CD14-positive monocyte (primary cell): ENCODE measurements around the gene PITPNC1. TPM values are rescaled to one million over a fixed set of nuclear protein-coding genes. Genes with fewer than 3 reads are reported as not detected.

Experiments used
- DNase-seq, 3 donors: peaks; one replicate each; pipeline ENCODE4 v3.0.0-alpha.2; 2011 to 2022
- H2AFZ ChIP-seq: 2 replicates; pipeline ENCODE4 v1.6.0; 2012; ENCODE audit warnings: mild to moderate bottlenecking, low read depth, low read length, inconsistent platforms; ENCODE audit not compliant: insufficient read depth, poor library complexity, severe bottlenecking
- H3K27ac ChIP-seq, 2 donors: 1 replicate in 1 of 2; 2 replicates in 1 of 2; pipeline ENCODE4 v1.5.1; 2012 to 2013; ENCODE audit warnings: low read length in 2 of 2, control low read depth in 1 of 2, inconsistent platforms in 1 of 2, low read depth in 1 of 2, mild to moderate bottlenecking in 1 of 2
- H3K27me3 ChIP-seq, 2 donors: one replicate each; pipeline versions ENCODE4 v1.6.0 to v1.6.1; 2011 to 2013; ENCODE audit warnings: low read length in 2 of 2; ENCODE audit not compliant: control insufficient read depth in 2 of 2, insufficient read depth in 2 of 2
- H3K36me3 ChIP-seq, 2 donors: replicated peaks in 1 of 2; 1 replicate in 1 of 2; 2 replicates in 1 of 2; pipeline versions ENCODE4 v1.5.1 to v1.6.1; 2012 to 2013; ENCODE audit warnings: low read length in 2 of 2, control low read depth in 1 of 2, inconsistent platforms in 1 of 2, mild to moderate bottlenecking in 1 of 2; ENCODE audit not compliant: insufficient read depth in 2 of 2, control insufficient read depth in 1 of 2
- H3K4me1 ChIP-seq, 2 donors: 1 replicate in 1 of 2; 2 replicates in 1 of 2; pipeline versions ENCODE4 v1.5.1 to v1.6.1; 2012 to 2013; ENCODE audit warnings: low read length in 2 of 2, control low read depth in 1 of 2, inconsistent platforms in 1 of 2, mild to moderate bottlenecking in 1 of 2, moderate library complexity in 1 of 2; ENCODE audit not compliant: insufficient read depth in 2 of 2, control insufficient read depth in 1 of 2
- H3K4me2 ChIP-seq: replicated peaks from 2 replicates; pipeline ENCODE3; 2012; ENCODE audit warnings: low read length, moderate library complexity, mild to moderate bottlenecking; ENCODE audit not compliant: poor library complexity, severe bottlenecking; ENCODE audit errors: extremely low read depth
- H3K4me3 ChIP-seq, 3 experiments: fragments of 200-600 bp in 1 of 3; sonication (generic) in 1 of 3; replicated peaks in 1 of 3; 1 replicate in 2 of 3; 2 replicates in 1 of 3; pipeline ENCODE4 v1.5.1; 2011 to 2013; ENCODE audit warnings: low read length in 3 of 3, mild to moderate bottlenecking in 3 of 3, control low read depth in 2 of 3, low read depth in 2 of 3, inconsistent platforms in 1 of 3, moderate library complexity in 1 of 3
- H3K79me2 ChIP-seq: 2 replicates; pipeline ENCODE4 v1.6.0; 2012; ENCODE audit warnings: mild to moderate bottlenecking, control low read depth, inconsistent platforms, low read length, moderate library complexity; ENCODE audit not compliant: insufficient read depth
- H3K9ac ChIP-seq: 2 replicates; pipeline ENCODE4 v1.6.0; 2017; ENCODE audit warnings: low read length, mild to moderate bottlenecking; ENCODE audit not compliant: insufficient read depth, poor library complexity, severe bottlenecking
- H3K9me3 ChIP-seq, 2 donors: replicated peaks in 1 of 2; 1 replicate in 1 of 2; 2 replicates in 1 of 2; pipeline versions ENCODE4 v1.5.1 to v1.6.1; 2012 to 2013; ENCODE audit warnings: low read length in 2 of 2, control low read depth in 1 of 2; ENCODE audit not compliant: control insufficient read depth in 1 of 2, insufficient read depth in 1 of 2
- H4K20me1 ChIP-seq: 2 replicates; pipeline ENCODE4 v1.6.0; 2012; ENCODE audit warnings: mild to moderate bottlenecking, low read length, control low read depth, moderate library complexity; ENCODE audit not compliant: insufficient read depth
- H3K27ac Mint-ChIP-seq, 7 donors: one replicate each; pipeline ENCODE4 v1.8.0; 2020; ENCODE audit warnings: mild to moderate bottlenecking in 7 of 7, mixed read lengths in 7 of 7, moderate library complexity in 6 of 7, inconsistent platforms in 2 of 7
- H3K27me3 Mint-ChIP-seq, 3 donors: one replicate each; pipeline ENCODE4 v1.8.0; 2021 to 2022; ENCODE audit warnings: low read depth in 3 of 3, mild to moderate bottlenecking in 3 of 3, mixed read lengths in 3 of 3, moderate library complexity in 3 of 3, inconsistent platforms in 1 of 3
- H3K36me3 Mint-ChIP-seq, 2 donors: one replicate each; pipeline ENCODE4 v1.8.0; 2020; ENCODE audit warnings: mixed read lengths in 2 of 2, inconsistent platforms in 1 of 2, mild to moderate bottlenecking in 1 of 2
- H3K4me1 Mint-ChIP-seq: one replicate; pipeline ENCODE4 v1.8.0; 2020; ENCODE audit warnings: mild to moderate bottlenecking, mixed read lengths
- H3K4me3 Mint-ChIP-seq, 2 donors: one replicate each; pipeline ENCODE4 v1.8.0; 2020; ENCODE audit warnings: mild to moderate bottlenecking in 2 of 2, mixed read lengths in 2 of 2, moderate library complexity in 1 of 2
- H3K9me3 Mint-ChIP-seq, 7 donors: one replicate each; pipeline ENCODE4 v1.8.0; 2020 to 2022; ENCODE audit warnings: mixed read lengths in 7 of 7, mild to moderate bottlenecking in 6 of 7, moderate library complexity in 6 of 7, inconsistent platforms in 2 of 7
- CTCF ChIP-seq: fragments of 200-600 bp; IDR thresholded peaks from one replicate; pipeline ENCODE4 v1.8.0; 2022; ENCODE audit warnings: antibody characterized with exemption, mild to moderate bottlenecking
- WGBS: methylation state at CpG from one replicate; pipeline ENCODE4 v1.1.5; 2013; ENCODE audit warnings: missing lambda C conversion rate; ENCODE audit not compliant: insufficient coverage; 5-methylcytosine and 5-hydroxymethylcytosine counted together
- intact Hi-C, 2 donors: fragments of 100-400 bp; cut with micrococcal nuclease; formaldehyde crosslinking; loops; one replicate each; pipeline versions ENCODE4 v1.15.0 to v1.15.1; 2023
- polyA plus RNA-seq, 3 donors: library from polyadenylated mRNA; depleted of rRNA in 1 of 3; unstranded in 2 of 3; stranded (reverse) in 1 of 3; fragments of 300-500 nt in 2 of 3; fragments of >200 nt in 1 of 3; fragmentation: Illumina TruSeq in 2 of 3; gene quantifications; 1 replicate in 2 of 3; 2 replicates in 1 of 3; pipeline ENCODE4 v1.2.3, GENCODE V29; 2012 to 2021

The PITPNC1 gene
- polyA plus RNA-seq, 3 donors: 18.5 to 31.0 (median 21.7) TPM

GRCh38 chr17:67519801-67520251, 142.7 kb downstream of the PITPNC1 start:
- H3K27me3 Mint-ChIP-seq: peaks cover 0 to 1% (median 1%) of the 10 kb centered on the region in 3 donors
- H3K4me1 ChIP-seq: peaks cover 27 to 32% of the 10 kb centered on the region in 2 donors
- H3K27me3 ChIP-seq: no peaks in the 10 kb centered on the region
- peaks cover 13% of the 10 kb centered on the region for H3K79me2 ChIP-seq
- H3K4me3 ChIP-seq: peak overlapping the region in 1 of 3 experiments; percentile 71
- peak overlapping the region; percentile 71 for H3K4me2 ChIP-seq
- no peaks in the 10 kb centered on the region for H3K9me3 ChIP-seq
- H3K9ac ChIP-seq: no peak overlapping the region
- H2AFZ ChIP-seq: no peak overlapping the region
- DNase-seq: no peak
- TF ChIP-seq CTCF: no peak
- H3K4me3 Mint-ChIP-seq: peak overlapping the region; percentile 81 to 95
- H3K27ac Mint-ChIP-seq: no peak overlapping the region
- peaks cover 0 to 6% (median 0%) of the 10 kb centered on the region in 7 donors for H3K9me3 Mint-ChIP-seq
- H3K36me3 ChIP-seq: no peaks in the 10 kb centered on the region
- peaks cover 49% of the 10 kb centered on the region for H4K20me1 ChIP-seq
- peaks cover 4 to 8% of the 10 kb centered on the region in 2 donors for H3K36me3 Mint-ChIP-seq
- peaks cover 40% of the 10 kb centered on the region for H3K4me1 Mint-ChIP-seq
- intact Hi-C loops: no loop called here
- H3K27ac ChIP-seq: no peak overlapping the region
- 86% methylated on average over 5 of the region's 5 CpGs for WGBS

- Mint-ChIP-seq H3K4me3 (peak overlapping the region; percentile 81 to 95), H3K9me3 (peaks cover 0 to 6% (median 0%) of the 10 kb centered on the region in 7 donors), H3K36me3 (peaks cover 4 to 7% of the 10 kb centered on the region in 2 donors), H3K4me1 (peaks cover 40% of the 10 kb centered on the region), H3K27ac (peak overlapping the region in 6 of 7 donors; percentile 15 to 85 (median 78)), H3K27me3 (peaks cover 0 to 1% (median 1%) of the 10 kb centered on the region in 3 donors)
- H3K9me3 ChIP-seq: no peaks in the 10 kb centered on the region
- intact Hi-C loops: no loop called here
- H3K79me2 ChIP-seq: peaks cover 13% of the 10 kb centered on the region
- peaks cover 50% of the 10 kb centered on the region for H4K20me1 ChIP-seq
- peak overlapping the region; percentile 13 for H2AFZ ChIP-seq
- H3K4me2 ChIP-seq: peak overlapping the region; percentile 71
- peaks cover 27 to 32% of the 10 kb centered on the region in 2 donors for H3K4me1 ChIP-seq
- H3K36me3 ChIP-seq: no peaks in the 10 kb centered on the region
- peak overlapping the region in 1 of 2 donors; percentile 55 for H3K27ac ChIP-seq
- no peak overlapping the region for H3K9ac ChIP-seq
- H3K27me3 ChIP-seq: no peaks in the 10 kb centered on the region
- no peak for TF ChIP-seq CTCF
- peak; percentile 56 to 73 (median 56) for DNase-seq
- peak overlapping the region; percentile 8 to 80 (median 71) for H3K4me3 ChIP-seq
- 18% methylated on average over 12 of the region's 13 CpGs for WGBS
Measured at GRCh38 chr17:67520252-67520906, 143.3 kb downstream of the PITPNC1 start.
